Stimulated activated CD4-positive, alpha-beta T cell treated with anti-CD3 and anti-CD28 coated beads, Interleukin-12 subunit alpha, Interleukin-12 subunit beta, amount 100 ng/mL, for 48 hours (primary cell): ENCODE results near the gene DOK3.

Experiments
- DNase-seq, 3 donors: peaks; one replicate each; pipeline ENCODE4 v3.0.0-alpha.2; 2020; ENCODE audit warnings: low read depth in 2 of 3, low spot score in 1 of 3

DOK3 gene

DNA sequence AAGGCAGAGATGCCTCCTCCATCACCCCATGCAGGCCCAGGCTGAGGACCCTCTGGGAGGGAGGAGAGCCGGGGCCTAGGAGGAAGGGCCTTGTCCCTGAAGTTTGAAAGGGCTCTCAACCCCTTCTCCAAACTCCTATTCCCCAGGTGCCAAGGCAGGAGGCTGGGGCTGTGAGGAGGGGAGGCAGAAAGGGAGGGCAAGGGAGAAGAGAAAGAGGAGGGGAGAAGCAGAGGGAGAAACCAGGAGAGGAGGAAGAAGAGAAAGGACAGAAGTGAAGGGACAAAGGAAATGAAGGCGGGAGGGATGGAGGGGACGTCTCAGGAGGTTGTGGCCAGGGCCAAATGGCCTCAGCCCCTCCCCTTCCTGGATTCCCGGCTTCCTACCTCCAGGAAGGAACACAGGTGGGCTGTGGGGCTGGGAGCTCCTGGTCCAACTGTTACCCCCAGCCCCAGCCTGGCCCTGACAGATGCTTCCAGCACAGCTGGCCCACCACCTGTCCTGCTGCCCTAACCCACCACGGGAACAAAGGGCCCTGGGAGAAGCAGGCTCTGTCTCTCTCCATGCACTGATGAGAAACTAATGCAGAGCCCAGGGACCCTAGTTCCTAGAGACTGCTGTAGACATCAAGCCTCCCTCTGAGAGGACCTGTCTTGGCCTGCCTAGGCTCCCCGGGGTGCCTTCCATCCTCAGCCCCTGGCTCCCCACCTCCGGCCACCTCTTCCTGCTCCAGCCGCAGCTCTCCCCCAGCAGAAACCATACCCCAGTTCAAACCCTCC lies 39.7 kb downstream of the DOK3 start:
- no peak for DNase-seq

GRCh38 chr5:177468685-177469628 lies 40.7 kb downstream of the DOK3 start:
- DNase-seq, result no peak

- no peak for DNase-seq
Observed at GRCh38 chr5:177468329-177468684, 41.3 kb downstream of the DOK3 start.

DNA sequence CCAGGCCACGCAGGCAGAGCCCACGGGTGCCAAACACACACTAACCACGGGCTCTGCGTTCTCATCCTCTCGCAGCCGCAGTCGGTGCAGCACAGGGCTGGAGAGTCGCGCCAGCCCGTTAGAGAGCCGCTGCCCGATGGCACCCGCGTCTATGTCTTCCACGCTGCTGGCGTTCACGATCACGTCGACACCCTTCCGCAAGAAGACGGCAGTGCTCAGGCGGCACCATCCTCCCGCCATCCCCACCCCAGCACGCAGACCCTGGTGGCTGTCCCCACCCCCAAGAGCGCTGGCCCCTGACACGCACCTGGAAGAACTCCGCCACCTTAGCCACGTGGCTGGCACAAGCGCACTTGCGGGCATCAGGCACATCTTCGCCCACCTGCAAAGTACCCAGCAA lies 42.2 kb downstream of the DOK3 start:
- no peak for DNase-seq

DNA sequence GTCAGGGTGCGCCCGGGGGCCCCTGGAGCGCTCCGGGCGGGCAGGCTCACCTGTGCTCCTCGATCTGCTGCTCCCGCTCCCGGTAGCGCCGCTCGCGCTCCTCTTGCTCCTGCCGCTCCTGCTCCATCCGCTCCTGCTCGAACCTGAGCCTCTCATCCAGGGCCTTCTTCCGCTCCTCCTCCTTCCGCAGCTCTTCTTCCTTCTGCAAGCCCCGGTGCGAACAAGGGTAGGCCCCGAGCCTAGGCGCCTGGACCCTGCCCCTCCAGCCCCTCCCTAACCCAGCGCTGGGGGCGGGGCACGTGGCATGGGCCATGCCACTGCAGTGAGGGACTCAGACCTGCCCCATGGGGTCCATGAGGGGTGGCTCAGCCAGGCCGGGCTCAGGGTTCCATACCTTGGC lies 42.8 kb downstream of the DOK3 start:
- no peak for DNase-seq

GRCh38 chr5:177465044-177465443 lies 44.6 kb downstream of the DOK3 start:
- no peak for DNase-seq

- DNase-seq, result no peak
Observed at GRCh38 chr5:177462021-177462670, 47.5 kb downstream of the DOK3 start.

GRCh38 chr5:177459819-177460628 lies 49.6 kb downstream of the DOK3 start:
- no peak for DNase-seq

- DNase-seq, result no peak
Observed at GRCh38 chr5:177459357-177459756, 50.3 kb downstream of the DOK3 start.

GRCh38 chr5:177458912-177459350 lies 50.7 kb downstream of the DOK3 start:
- DNase-seq, result no peak

- no peak for DNase-seq
Observed at GRCh38 chr5:177457852-177458681, 51.6 kb downstream of the DOK3 start.

GRCh38 chr5:177456976-177457851 lies 52.4 kb downstream of the DOK3 start:
- DNase-seq, result peak; percentile 53 to 63 (median 61)

GRCh38 chr5:177456591-177456964 lies 53.0 kb downstream of the DOK3 start:
- DNase-seq, result no peak

DNA sequence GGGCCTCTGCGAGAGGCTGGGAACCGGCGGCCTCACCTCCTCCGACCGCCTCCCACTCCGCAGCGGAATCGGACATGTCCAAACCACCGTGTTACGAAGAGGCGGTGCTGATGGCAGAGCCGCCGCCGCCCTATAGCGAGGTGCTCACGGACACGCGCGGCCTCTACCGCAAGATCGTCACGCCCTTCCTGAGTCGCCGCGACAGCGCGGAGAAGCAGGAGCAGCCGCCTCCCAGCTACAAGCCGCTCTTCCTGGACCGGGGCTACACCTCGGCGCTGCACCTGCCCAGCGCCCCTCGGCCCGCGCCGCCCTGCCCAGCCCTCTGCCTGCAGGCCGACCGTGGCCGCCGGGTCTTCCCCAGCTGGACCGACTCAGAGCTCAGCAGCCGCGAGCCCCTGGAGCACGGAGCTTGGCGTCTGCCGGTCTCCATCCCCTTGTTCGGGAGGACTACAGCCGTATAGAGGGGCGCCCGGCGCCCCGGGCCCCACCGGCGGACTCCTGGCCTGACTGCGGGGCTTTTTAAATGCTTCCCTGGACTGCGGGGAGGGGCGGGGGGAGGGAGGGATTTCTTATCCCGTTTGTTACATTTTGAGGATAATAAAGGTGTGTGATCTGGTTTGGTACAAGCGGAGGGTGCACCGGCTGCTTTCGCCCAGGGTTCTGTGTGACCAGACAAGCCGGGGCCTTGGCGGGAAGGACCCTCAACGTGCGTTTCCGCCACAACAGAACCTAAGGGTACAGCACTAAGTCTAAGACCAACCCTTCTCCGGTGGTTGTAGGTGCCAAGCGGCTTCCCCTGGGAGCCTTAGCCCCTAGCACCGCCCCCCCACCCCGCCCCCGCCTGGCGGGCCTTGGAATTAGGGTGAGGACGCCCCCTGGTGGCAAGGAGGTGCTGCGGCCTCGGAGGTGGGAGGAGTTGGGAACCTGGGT lies 53.7 kb downstream of the DOK3 start:
- DNase-seq, result peak; percentile 93 to 99 (median 96)

- DNase-seq, result peak; percentile 87 to 91 (median 89)
Observed at GRCh38 chr5:177455036-177455660, 54.5 kb downstream of the DOK3 start.

DNA sequence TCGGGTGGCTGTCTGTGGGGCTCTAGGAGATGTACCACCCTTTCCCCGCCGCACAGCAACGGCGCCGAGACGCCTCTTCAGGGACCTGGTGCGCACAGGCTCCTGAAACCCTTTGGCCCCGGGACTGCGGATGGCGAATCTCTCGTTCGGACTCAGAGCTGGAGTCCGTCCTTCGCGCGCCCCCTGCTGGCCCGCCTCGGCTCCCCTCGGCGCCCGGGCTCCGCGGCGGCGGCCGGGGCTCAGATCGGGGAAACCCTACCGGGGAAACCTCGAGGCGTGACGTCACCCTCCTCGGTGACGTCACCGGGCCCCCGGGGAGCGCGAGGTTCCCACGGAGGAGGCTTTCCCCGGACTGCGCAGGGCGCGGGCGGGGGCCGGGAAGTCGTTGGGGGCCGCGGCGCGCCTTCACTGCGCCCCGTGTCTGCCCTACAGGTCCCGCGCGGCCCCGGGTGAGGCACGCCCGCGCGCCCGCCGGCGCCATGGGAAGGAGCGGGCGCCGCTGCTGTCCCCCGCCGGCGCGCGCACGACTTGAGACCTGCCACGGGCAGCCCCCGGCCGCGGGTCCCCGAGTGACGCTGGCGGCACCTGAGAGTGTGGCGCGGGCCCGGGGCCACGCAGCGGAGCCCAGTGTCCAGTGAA lies 55.1 kb downstream of the DOK3 start:
- peak; percentile 82 to 95 (median 91) for DNase-seq

DNA sequence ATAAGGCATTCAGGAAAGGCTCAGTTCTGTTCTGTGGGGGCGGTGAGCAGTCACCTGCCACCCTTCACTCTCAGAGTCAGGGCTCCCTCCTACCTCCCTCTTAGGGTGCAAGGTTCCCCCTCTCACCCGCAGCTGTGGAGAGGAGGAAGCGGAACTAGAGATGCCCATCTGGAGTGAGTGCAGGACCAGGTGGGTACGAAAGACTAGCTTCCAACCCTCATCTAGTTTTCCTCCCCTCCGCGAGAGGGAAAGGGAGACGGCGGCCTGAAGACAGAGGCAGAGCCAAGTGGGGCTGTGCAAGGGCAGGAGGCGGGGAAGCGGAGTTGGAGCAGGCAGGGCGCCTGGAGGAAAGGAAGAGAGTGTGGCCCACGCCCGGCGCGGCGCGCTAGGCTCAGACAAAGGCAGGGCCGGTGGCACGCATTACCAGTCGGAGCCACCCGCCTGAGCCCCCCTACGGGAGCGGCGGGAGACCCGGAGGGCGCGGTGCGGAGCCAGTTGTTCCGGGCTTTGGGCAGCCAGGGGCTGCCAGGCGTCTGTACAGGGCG lies 55.7 kb downstream of the DOK3 start:
- no peak for DNase-seq
